H1 (cell line): ENCODE measurements around the gene EIF2AK2. TPM values are rescaled to one million over a fixed set of nuclear protein-coding genes. Genes with fewer than 3 reads are reported as not detected.

Experiments used
- CTCF ChIA-PET: fragments of 300-600 bp; sonication (Branson Sonifier 250); formaldehyde crosslinking; loops from one replicate; lab custom pipeline; 2021; ENCODE audit not compliant: partially characterized antibody; lab: Charles Lee
- POLR2A ChIA-PET: fragments of 300-600 bp; sonication (Branson Sonifier 250); formaldehyde crosslinking; loops from one replicate; lab custom pipeline; 2021; ENCODE audit warnings: inconsistent platforms; ENCODE audit not compliant: partially characterized antibody; lab: Charles Lee
- DNase-seq, 2 experiments: peaks; one replicate each; pipeline versions ENCODE4 v3.0.0 to v3.0.0-alpha.2; 2010 to 2022; ENCODE audit warnings: low spot score in 2 of 2, low read depth in 1 of 2, mixed read lengths in 1 of 2
- FAIRE-seq: peaks from 2 replicates; lab custom pipeline; 2011; peaks lifted over from hg19 to GRCh38; lab: Jason Lieb, UNC
- H2AFZ ChIP-seq: 2 replicates; pipeline ENCODE4 v1.8.1; 2012; ENCODE audit warnings: low read length, inconsistent platforms
- H2AK5ac ChIP-seq: 2 replicates; pipeline ENCODE4 v1.6.1; 2013; ENCODE audit warnings: low read depth, low read length
- H2BK120ac ChIP-seq: replicated peaks from 2 replicates; pipeline ENCODE3; 2013; ENCODE audit warnings: low read depth, low read length, inconsistent platforms
- H2BK12ac ChIP-seq: 2 replicates; pipeline ENCODE4 v1.6.1; 2013; ENCODE audit warnings: low read depth, low read length
- H2BK15ac ChIP-seq: 2 replicates; pipeline ENCODE4 v1.6.1; 2013; ENCODE audit warnings: low read length
- H2BK20ac ChIP-seq: 2 replicates; pipeline ENCODE4 v1.6.1; 2013; ENCODE audit warnings: low read length
- H2BK5ac ChIP-seq: 2 replicates; pipeline ENCODE4 v1.6.1; 2013; ENCODE audit warnings: low read depth, low read length
- H3K14ac ChIP-seq: 2 replicates; pipeline ENCODE4 v1.6.1; 2013; ENCODE audit warnings: inconsistent platforms; ENCODE audit not compliant: insufficient read length
- H3K18ac ChIP-seq: 2 replicates; pipeline ENCODE4 v1.6.1; 2013; ENCODE audit warnings: low read length; ENCODE audit errors: extremely low read depth
- H3K23ac ChIP-seq: 2 replicates; pipeline ENCODE4 v1.6.1; 2013; ENCODE audit warnings: inconsistent platforms; ENCODE audit not compliant: insufficient read length
- H3K23me2 ChIP-seq: 2 replicates; pipeline ENCODE4 v1.6.1; 2013; ENCODE audit warnings: low read depth, low read length
- H3K27ac ChIP-seq: 2 replicates; pipeline ENCODE4 v1.6.1; 2011; ENCODE audit warnings: low read depth, low read length, inconsistent platforms
- H3K27me3 ChIP-seq, 4 experiments: replicated peaks in 1 of 4; 1 replicate in 1 of 4; 2 replicates in 3 of 4; pipeline versions ENCODE4 v1.6.1 to v1.8.1; 2011 to 2013; ENCODE audit warnings: low read length in 3 of 4, mild to moderate bottlenecking in 3 of 4, inconsistent platforms in 2 of 4, mixed read lengths in 2 of 4, moderate library complexity in 1 of 4; ENCODE audit not compliant: control insufficient read depth in 3 of 4, insufficient read depth in 3 of 4; ENCODE audit errors: extremely low read depth in 1 of 4
- H3K36me3 ChIP-seq, 4 experiments: 2 replicates each; pipeline versions ENCODE4 v1.6.1 to v1.8.1; 2011 to 2013; ENCODE audit warnings: mild to moderate bottlenecking in 4 of 4, low read length in 3 of 4, moderate library complexity in 2 of 4, control low read depth in 1 of 4, inconsistent platforms in 1 of 4; ENCODE audit not compliant: insufficient read depth in 4 of 4, control insufficient read depth in 2 of 4
- H3K4ac ChIP-seq: replicated peaks from 2 replicates; pipeline ENCODE3; 2013; ENCODE audit warnings: low read length, low read depth, mixed read lengths, inconsistent platforms; ENCODE audit not compliant: insufficient read length
- H3K4me1 ChIP-seq, 4 experiments: replicated peaks in 1 of 4; 1 replicate in 1 of 4; 2 replicates in 3 of 4; pipeline versions ENCODE4 v1.6.1 to v1.8.1; 2011 to 2013; ENCODE audit warnings: low read length in 3 of 4, inconsistent platforms in 2 of 4, mixed read lengths in 1 of 4; ENCODE audit not compliant: insufficient read depth in 4 of 4, control insufficient read depth in 3 of 4
- H3K4me2 ChIP-seq, 2 experiments: 2 replicates each; pipeline versions ENCODE4 v1.6.1 to v1.8.1; 2011 to 2013; ENCODE audit warnings: low read depth in 2 of 2, low read length in 2 of 2, control low read depth in 1 of 2, inconsistent platforms in 1 of 2, mild to moderate bottlenecking in 1 of 2; ENCODE audit not compliant: insufficient read depth in 1 of 2
- H3K4me3 ChIP-seq, 4 experiments: fragments of 200-600, 300-600 bp in 1 of 4; sonication (generic), shearing (Covaris generic), sonication (Bioruptor Twin) in 1 of 4; 2 replicates each; pipeline versions ENCODE4 v1.5.1 to v1.8.1; 2011 to 2016; ENCODE audit warnings: low read length in 4 of 4, low read depth in 3 of 4, control low read depth in 2 of 4, inconsistent platforms in 2 of 4, mild to moderate bottlenecking in 2 of 4, mixed read lengths in 1 of 4, moderate library complexity in 1 of 4; ENCODE audit not compliant: insufficient read depth in 2 of 4; ENCODE audit errors: extremely low read depth in 1 of 4
- H3K56ac ChIP-seq: replicated peaks from 2 replicates; pipeline ENCODE3; 2013; ENCODE audit warnings: low read depth, mild to moderate bottlenecking, mixed read lengths, low read length, inconsistent platforms; ENCODE audit not compliant: insufficient read length
- H3K79me1 ChIP-seq: 2 replicates; pipeline ENCODE4 v1.6.1; 2013; ENCODE audit warnings: low read depth, low read length, control low read depth
- H3K79me2 ChIP-seq, 2 experiments: 2 replicates each; pipeline versions ENCODE4 v1.6.1 to v1.8.1; 2012 to 2013; ENCODE audit warnings: low read length in 2 of 2, mild to moderate bottlenecking in 2 of 2, inconsistent platforms in 1 of 2; ENCODE audit not compliant: insufficient read depth in 2 of 2, control insufficient read depth in 1 of 2
- H3K9ac ChIP-seq, 4 experiments: replicated peaks in 1 of 4; 1 replicate in 1 of 4; 2 replicates in 3 of 4; pipeline versions ENCODE4 v1.6.1 to v1.8.1; 2011 to 2013; ENCODE audit warnings: low read depth in 3 of 4, low read length in 3 of 4, control low read depth in 2 of 4, mild to moderate bottlenecking in 2 of 4, moderate library complexity in 2 of 4, inconsistent platforms in 1 of 4; ENCODE audit errors: extremely low read depth in 1 of 4
- H3K9me3 ChIP-seq, 2 experiments: 2 replicates each; pipeline versions ENCODE4 v1.6.1 to v1.8.1; 2012 to 2013; ENCODE audit warnings: mild to moderate bottlenecking in 2 of 2, moderate library complexity in 2 of 2, control low read depth in 1 of 2, inconsistent platforms in 1 of 2, low read depth in 1 of 2, low read length in 1 of 2, mixed read lengths in 1 of 2; ENCODE audit not compliant: insufficient read depth in 2 of 2
- H4K20me1 ChIP-seq, 2 experiments: replicated peaks in 1 of 2; 2 replicates each; pipeline versions ENCODE3 to v1.8.1; 2011 to 2013; ENCODE audit warnings: inconsistent platforms in 2 of 2, low read length in 2 of 2, mild to moderate bottlenecking in 1 of 2; ENCODE audit not compliant: insufficient read depth in 2 of 2, control insufficient read depth in 1 of 2
- H4K5ac ChIP-seq: 2 replicates; pipeline ENCODE4 v1.6.1; 2013; ENCODE audit warnings: low read length, low read depth, mixed read lengths, inconsistent platforms; ENCODE audit not compliant: insufficient read length
- H4K8ac ChIP-seq: 2 replicates; pipeline ENCODE4 v1.8.0; 2013; ENCODE audit warnings: mild to moderate bottlenecking, moderate library complexity, low read length, inconsistent platforms; ENCODE audit not compliant: insufficient read depth; ENCODE audit errors: extremely low read depth
- H4K91ac ChIP-seq: replicated peaks from 2 replicates; pipeline ENCODE3; 2013; ENCODE audit warnings: low read length, mixed read lengths, inconsistent platforms; ENCODE audit not compliant: insufficient read length
- CHD1 ChIP-seq: IDR thresholded peaks from 2 replicates; pipeline ENCODE4 v1.6.1; 2012; ENCODE audit warnings: low read depth, low read length, improper control_type of control experiment
- CHD2 ChIP-seq: IDR thresholded peaks from 2 replicates; pipeline ENCODE4 v1.6.1; 2012; ENCODE audit warnings: low read length, improper control_type of control experiment
- POLR2A ChIP-seq, 2 experiments: IDR thresholded peaks; 1 replicate in 1 of 2; 2 replicates in 1 of 2; pipeline ENCODE4 v1.6.1; 2011; ENCODE audit warnings: low read depth in 2 of 2, low read length in 2 of 2, mild to moderate bottlenecking in 2 of 2; ENCODE audit errors: control extremely low read depth in 1 of 2
- RBBP5 ChIP-seq: IDR thresholded peaks from 2 replicates; pipeline ENCODE4 v1.7.1; 2012; ENCODE audit warnings: low read depth, mild to moderate bottlenecking, inconsistent platforms, low read length, moderate library complexity, borderline replicate concordance
- SAP30 ChIP-seq: fragments of 300-600 bp; sonication (generic); IDR thresholded peaks from 2 replicates; pipeline ENCODE4 v1.7.1; 2012; ENCODE audit warnings: low read length, moderate library complexity, mild to moderate bottlenecking, inconsistent platforms; ENCODE audit not compliant: insufficient read depth, insufficient replicate concordance
- SIX5 ChIP-seq: IDR thresholded peaks from 2 replicates; pipeline ENCODE4 v1.6.1; 2011; ENCODE audit warnings: mild to moderate bottlenecking, low read depth, low read length
- SUZ12 ChIP-seq: fragments of 200-600 bp; sonication (generic); IDR thresholded peaks from 2 replicates; pipeline ENCODE4 v1.6.1; 2012; ENCODE audit warnings: mild to moderate bottlenecking, inconsistent platforms, low read length, moderate library complexity, mixed read lengths
- WGBS, 2 experiments: shearing (Covaris generic) in 1 of 2; methylation state at CpG; one replicate each; pipeline versions ENCODE4 v1.1.6 to v1.1.7; 2013 to 2015; ENCODE audit warnings: low lambda C conversion rate in 2 of 2, mixed read lengths in 2 of 2, inconsistent platforms in 1 of 2, low coverage in 1 of 2, missing lambda C conversion rate in 1 of 2; ENCODE audit not compliant: insufficient replicate concordance in 2 of 2, insufficient coverage in 1 of 2, insufficient read length in 1 of 2; ENCODE audit errors: extremely low coverage in 1 of 2, missing lambda C conversion rate in 1 of 2; 5-methylcytosine and 5-hydroxymethylcytosine counted together
- polyA plus RNA-seq, 7 experiments: library from polyadenylated mRNA; depleted of rRNA in 3 of 7; stranded (reverse) in 5 of 7; unstranded in 2 of 7; fragments of >200 nt in 5 of 7; fragments of 200-250 nt in 2 of 7; gene quantifications; 1 replicate in 5 of 7; 2 replicates in 1 of 7; 4 replicates in 1 of 7; pipeline versions ENCODE4 v1.2.1 to v1.2.3, GENCODE V29; 2011 to 2013; ENCODE audit warnings: missing spikeins in 2 of 7, mixed read lengths in 2 of 7
- total RNA-seq: library from RNA; stranded (reverse); fragmentation: NEBNext Ultra II Directional; extraction: Animal tissue kit (Norgen Biotek cat#: 25700); gene quantifications from 2 replicates; pipeline ENCODE4 v1.2.1, GENCODE V29; 2021

Gene EIF2AK2
- total and polyA plus RNA-seq, 2 of the 8 experiments (the other 6 are each of a cell fraction or from before 2014, with no cell fraction given) = 13.1 to 46.9 TPM

GRCh38 chr2:37119157-37119556 lies 37.6 kb downstream of the EIF2AK2 start:
- H2BK20ac ChIP-seq = no peak overlapping the region
- WGBS, 2 experiments = 89% methylated on average over 5 of the region's 5 CpGs; no CpG with 5 or more reads in 1 of the 2 experiments
- no peak overlapping the region for H4K5ac ChIP-seq
- H2AFZ ChIP-seq = no peak overlapping the region
- H3K14ac ChIP-seq = no peak overlapping the region
- peaks cover 0 to 22% (median 9%) of the 10 kb centered on the region in 4 experiments; a peak in 7 of 8 replicates for H3K36me3 ChIP-seq
- no peak overlapping the region for H4K8ac ChIP-seq
- H4K91ac ChIP-seq = no peak overlapping the region
- H2AK5ac ChIP-seq = no peak overlapping the region
- no peak overlapping the region for H3K18ac ChIP-seq
- no peak overlapping the region for H2BK120ac ChIP-seq
- H3K56ac ChIP-seq = no peak overlapping the region
- H3K27me3 ChIP-seq = no peaks in the 10 kb centered on the region
- ChIA-PET CTCF (no interaction called here), POLR2A (no interaction called here)
- no peaks in the 10 kb centered on the region for H3K9me3 ChIP-seq
- no peak overlapping the region for H3K4me2 ChIP-seq
- no peak overlapping the region for H2BK12ac ChIP-seq
- no peak overlapping the region for H2BK5ac ChIP-seq
- no peak overlapping the region for H3K23ac ChIP-seq
- no peak for DNase-seq
- no peaks in the 10 kb centered on the region for H3K79me2 ChIP-seq
- H3K23me2 ChIP-seq = no peaks in the 10 kb centered on the region
- no peaks in the 10 kb centered on the region for H3K79me1 ChIP-seq
- no peak overlapping the region for H3K9ac ChIP-seq
- no peak overlapping the region for H2BK15ac ChIP-seq
- no peak for TF ChIP-seq CHD1
- TF ChIP-seq POLR2A (IDR thresholded peaks at IDR 0.05; ENCODE audit: control extremely low read depth in 1 of 2, low read depth in 2 of 2, low read length in 2 of 2) = no peak
- no peak for TF ChIP-seq RBBP5
- no peak for TF ChIP-seq SIX5
- no peak for TF ChIP-seq SAP30
- no peak for TF ChIP-seq CHD2
- TF ChIP-seq SUZ12 = no peak
- no peak overlapping the region for H3K27ac ChIP-seq
- FAIRE-seq = no peak
- H3K4me1 ChIP-seq = no peaks in the 10 kb centered on the region
- H3K4ac ChIP-seq = no peak overlapping the region
- H4K20me1 ChIP-seq = no peaks in the 10 kb centered on the region
- no peak overlapping the region for H3K4me3 ChIP-seq
